ENCODE measurements around the gene USP12.
"Not testable (repeated sequence)": the region's sequence is repeated elsewhere in the genome, so short reads cannot be mapped to it uniquely, and the experiment has no call there.

USP12 gene

GRCh38 chr13:27171244-27171826 lies at the start of gene USP12:
Gene USP12, minus strand, starts transcription at chr13:27171811. Its CDS starts 172 bp downstream, at chr13:27171639.
- peak in 3 of 4 experiments; percentile 11 to 21 (median 15) for DNase-seq (ENCODE audit: low read depth in 4 of 4, low spot score in 1 of 4)

GRCh38 chr13:27219611-27220010 lies 48.0 kb upstream of the USP12 start:
- no peak for DNase-seq (ENCODE audit: low read depth in 4 of 4, low spot score in 1 of 4)

GRCh38 chr13:27218861-27219260 lies 47.2 kb upstream of the USP12 start:
- not testable (repeated sequence) for DNase-seq (ENCODE audit: low read depth in 4 of 4, low spot score in 1 of 4)

- DNase-seq (ENCODE audit: low read depth in 4 of 4, low spot score in 1 of 4): not testable (repeated sequence)
Observed at GRCh38 chr13:27217791-27218190, 46.2 kb upstream of the USP12 start.

GRCh38 chr13:27213386-27213785 lies 41.8 kb upstream of the USP12 start:
- DNase-seq (ENCODE audit: low read depth in 4 of 4, low spot score in 1 of 4): not testable (repeated sequence)

GRCh38 chr13:27211771-27212364 lies 40.3 kb upstream of the USP12 start:
- DNase-seq (ENCODE audit: low read depth in 4 of 4, low spot score in 1 of 4): no peak

GRCh38 chr13:27211271-27211670 lies 39.7 kb upstream of the USP12 start:
- DNase-seq (ENCODE audit: low read depth in 4 of 4, low spot score in 1 of 4): no peak

- DNase-seq (ENCODE audit: low read depth in 4 of 4, low spot score in 1 of 4): no peak
Observed at GRCh38 chr13:27208514-27208913, 36.9 kb upstream of the USP12 start.

- DNase-seq (ENCODE audit: low read depth in 4 of 4, low spot score in 1 of 4): no peak
Observed at GRCh38 chr13:27203854-27204253, 32.2 kb upstream of the USP12 start.

- DNase-seq (ENCODE audit: low read depth in 4 of 4, low spot score in 1 of 4): no peak
Observed at GRCh38 chr13:27203186-27203585, 31.6 kb upstream of the USP12 start.

GRCh38 chr13:27201661-27202060 lies 30.1 kb upstream of the USP12 start:
- DNase-seq (ENCODE audit: low read depth in 4 of 4, low spot score in 1 of 4): no peak

GRCh38 chr13:27200413-27201070 lies 28.9 kb upstream of the USP12 start:
- DNase-seq (ENCODE audit: low read depth in 4 of 4, low spot score in 1 of 4): no peak

- DNase-seq (ENCODE audit: low read depth in 4 of 4, low spot score in 1 of 4): no peak
Observed at GRCh38 chr13:27199696-27200095, 28.1 kb upstream of the USP12 start.

GRCh38 chr13:27199211-27199610 lies 27.6 kb upstream of the USP12 start:
- DNase-seq (ENCODE audit: low read depth in 4 of 4, low spot score in 1 of 4): no peak

GRCh38 chr13:27194895-27195764 lies 23.5 kb upstream of the USP12 start:
- DNase-seq (ENCODE audit: low read depth in 4 of 4, low spot score in 1 of 4): no peak

GRCh38 chr13:27194209-27194608 lies 22.6 kb upstream of the USP12 start:
- DNase-seq (ENCODE audit: low read depth in 4 of 4, low spot score in 1 of 4): no peak

GRCh38 chr13:27193496-27193895 lies 21.9 kb upstream of the USP12 start:
- DNase-seq (ENCODE audit: low read depth in 4 of 4, low spot score in 1 of 4): no peak

GRCh38 chr13:27192973-27193372 lies 21.4 kb upstream of the USP12 start:
- DNase-seq (ENCODE audit: low read depth in 4 of 4, low spot score in 1 of 4): no peak

- DNase-seq (ENCODE audit: low read depth in 4 of 4, low spot score in 1 of 4): not testable (repeated sequence)
Observed at GRCh38 chr13:27192367-27192766, 20.8 kb upstream of the USP12 start.

- DNase-seq (ENCODE audit: low read depth in 4 of 4, low spot score in 1 of 4): no peak
Observed at GRCh38 chr13:27189192-27189591, 17.6 kb upstream of the USP12 start.

GRCh38 chr13:27188239-27188638 lies 16.6 kb upstream of the USP12 start:
- DNase-seq (ENCODE audit: low read depth in 4 of 4, low spot score in 1 of 4): no peak

GRCh38 chr13:27186295-27186694 lies 14.7 kb upstream of the USP12 start:
- DNase-seq (ENCODE audit: low read depth in 4 of 4, low spot score in 1 of 4): no peak

Measured in stimulated activated CD4-positive, alpha-beta T cell treated with anti-CD3 and anti-CD28 coated beads, Interleukin-1b, Interleukin-23, amount 100 ng/mL, for 24 hours (primary cell).